Measurements from ENCODE around the gene SLC3A2.

- no peak for TF ChIP-seq CTCF (IDR thresholded peaks at IDR 0.05)
- no peak for TF ChIP-seq POLR2A (IDR thresholded peaks at IDR 0.05)
- no peak for TF ChIP-seq EP300 (IDR thresholded peaks at IDR 0.05)
- TF ChIP-seq POLR2AphosphoS5 (IDR thresholded peaks at IDR 0.05) = no peak
These were observed 24.6 kb downstream of the SLC3A2 start for GRCh38 chr11:62905296-62905695.

Measured in upper lobe of left lung (tissue), 4 donors.